NCI-H146 treated with DMSO at 0.1 percent for 48 hours (cell line): ENCODE data around the gene HSD17B8.
A peak's percentile ranks its signal among the peaks of the same experiment; 100 is the strongest.

Experiments used
- DNase-seq: peaks from one replicate; lab custom pipeline; 2025; ENCODE audit not compliant: unreplicated experiment; lab: John Stamatoyannopoulos, UW

The HSD17B8 gene

GRCh38 chr6:33191383-33192104, 12.9 kb upstream of the HSD17B8 start:
- no peak for DNase-seq

GRCh38 chr6:33192105-33192646, 12.3 kb upstream of the HSD17B8 start, which contains the start of gene COL11A2:
TSS of gene COL11A2 (minus strand) at chr6:33192467. CDS start at chr6:33192240, 227 bp downstream.
- DNase-seq, result no peak

GRCh38 chr6:33192671-33193602, 11.5 kb upstream of the HSD17B8 start:
- DNase-seq, result no peak

- no peak for DNase-seq
Measured at GRCh38 chr6:33193619-33194018, 10.8 kb upstream of the HSD17B8 start.

GRCh38 chr6:33194431-33194979, 9.9 kb upstream of the HSD17B8 start:
- DNase-seq, result no peak

DNA sequence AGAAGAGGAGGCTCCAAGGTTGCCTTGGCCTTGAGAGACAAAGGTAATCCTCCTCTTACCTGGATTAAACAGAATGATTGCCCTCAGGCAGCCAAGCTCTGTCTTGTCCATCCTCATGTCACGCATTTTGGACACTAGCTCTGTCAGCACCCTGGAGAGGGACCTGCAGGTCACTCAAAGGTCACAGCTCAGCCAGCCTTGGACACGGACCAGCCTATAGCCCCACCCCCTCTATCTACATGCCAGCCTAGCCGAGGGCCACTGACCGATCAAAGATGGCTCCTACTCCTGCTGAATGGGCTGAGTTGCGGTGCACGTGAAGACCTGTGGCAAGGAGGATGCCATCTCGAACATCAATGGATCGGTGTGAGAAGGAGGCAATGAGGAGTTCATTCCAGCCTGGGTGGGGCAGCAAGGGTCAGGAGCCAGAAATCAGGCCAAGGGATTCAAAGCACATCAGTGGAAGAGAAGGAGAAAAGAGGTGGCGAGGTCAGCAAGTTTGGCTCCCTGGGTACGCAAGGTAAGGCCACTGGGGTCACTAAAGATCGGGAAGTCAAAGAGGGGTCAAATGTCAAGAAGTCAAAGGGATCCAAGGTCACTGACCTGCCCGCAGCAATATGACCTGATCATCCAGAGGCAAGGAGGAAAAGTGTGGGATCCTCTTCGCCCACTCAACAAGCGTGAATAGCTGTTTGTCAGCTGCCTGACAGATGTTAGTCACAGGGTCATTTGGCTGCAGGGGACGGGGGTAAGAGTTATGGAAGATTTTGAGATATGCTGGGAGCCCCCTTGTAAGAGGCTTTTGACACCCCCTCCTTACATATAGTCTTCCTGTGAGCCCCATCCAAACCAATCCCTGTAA, 8.9 kb upstream of the HSD17B8 start:
- DNase-seq, result no peak

DNA sequence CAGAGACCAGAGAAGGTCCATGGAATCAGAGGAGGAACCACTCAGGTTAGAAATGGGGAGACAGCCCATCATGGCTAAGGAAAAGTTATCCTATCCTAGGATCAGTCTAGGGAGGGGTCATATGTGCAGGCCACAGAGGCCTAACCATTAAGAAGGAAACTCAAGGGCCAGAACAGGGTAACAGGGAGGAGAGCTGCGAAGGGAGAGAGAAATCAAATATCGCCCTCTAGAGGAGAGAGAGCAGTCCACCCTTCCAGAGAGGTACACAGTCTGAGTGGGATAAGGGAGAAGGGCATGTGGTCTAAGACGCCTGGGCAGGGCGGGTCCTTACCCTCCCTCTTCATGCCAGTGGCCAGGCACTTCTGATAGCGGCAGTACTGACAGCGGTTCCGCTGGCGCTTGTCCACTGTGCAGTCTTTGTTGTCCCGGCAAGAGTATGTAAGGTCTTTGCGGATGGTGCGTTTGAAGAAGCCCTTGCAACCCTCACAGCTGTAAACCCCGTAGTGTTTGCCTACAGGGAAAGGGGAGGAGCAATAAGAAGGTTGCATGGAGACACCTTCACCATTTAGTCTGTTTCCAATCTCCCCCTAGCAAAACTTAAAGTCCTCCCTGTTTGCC, 6.9 kb upstream of the HSD17B8 start:
- DNase-seq, result peak; percentile 38

DNA sequence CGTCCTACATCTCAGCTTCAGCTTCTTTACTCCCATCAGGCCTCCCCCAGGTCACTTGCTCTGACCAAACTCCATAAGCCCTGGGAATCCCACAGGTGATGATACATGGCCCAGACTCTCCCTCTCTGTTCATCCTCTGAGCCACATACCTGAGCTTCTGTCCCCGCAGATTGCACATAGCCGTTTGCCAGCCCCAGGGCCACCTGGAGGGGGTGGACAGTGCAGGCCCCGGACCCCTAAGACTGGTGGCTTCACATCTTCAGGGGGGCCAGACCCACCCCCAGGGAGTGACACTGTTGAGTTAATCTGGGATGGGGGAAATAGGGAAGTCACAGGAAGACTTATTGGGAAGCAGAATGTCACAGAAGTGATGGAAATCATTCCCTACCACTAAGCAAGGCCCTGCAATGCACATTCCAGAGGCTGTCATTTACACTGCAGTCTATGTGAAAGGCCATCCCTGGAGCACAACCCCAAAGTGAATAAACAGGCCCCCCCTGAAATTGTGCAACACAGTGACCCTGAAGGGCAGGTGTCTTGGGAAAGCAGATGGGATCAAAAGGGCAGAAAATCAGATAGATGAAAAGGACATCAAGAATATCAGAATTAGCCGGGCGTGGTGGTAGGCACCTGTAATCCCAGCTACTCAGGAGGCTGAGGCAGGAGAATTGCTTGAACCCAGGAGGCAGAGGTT, 6.1 kb upstream of the HSD17B8 start:
- DNase-seq, result no peak

DNA sequence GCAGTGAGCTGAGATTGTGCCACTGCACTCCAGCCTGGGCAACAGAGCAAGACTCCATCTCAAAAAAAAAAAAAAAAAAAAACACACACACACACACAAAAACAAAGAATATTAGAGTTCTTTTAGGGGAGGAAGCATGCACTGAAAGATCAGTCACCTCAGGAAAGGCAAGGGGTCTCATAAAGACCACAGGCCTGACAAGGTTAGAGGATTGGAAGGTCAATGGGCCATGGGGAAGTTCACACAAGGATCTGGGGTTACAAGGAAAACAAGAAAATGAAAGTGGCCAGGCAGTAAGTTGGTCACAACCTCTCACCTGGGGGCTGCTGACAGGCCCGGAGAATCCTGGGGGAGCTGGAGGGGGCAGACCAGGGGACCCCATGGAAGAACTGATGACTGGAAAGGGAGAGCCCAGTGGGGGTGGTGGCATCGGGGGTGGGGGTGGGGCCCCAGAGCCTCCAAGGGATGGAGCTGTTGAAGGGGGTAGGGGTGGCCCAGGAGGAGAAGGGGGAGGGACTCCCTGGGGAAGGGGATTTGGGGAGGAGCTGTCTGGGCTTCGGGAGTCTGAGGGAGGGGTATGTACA, 5.5 kb upstream of the HSD17B8 start:
- no peak for DNase-seq

DNA sequence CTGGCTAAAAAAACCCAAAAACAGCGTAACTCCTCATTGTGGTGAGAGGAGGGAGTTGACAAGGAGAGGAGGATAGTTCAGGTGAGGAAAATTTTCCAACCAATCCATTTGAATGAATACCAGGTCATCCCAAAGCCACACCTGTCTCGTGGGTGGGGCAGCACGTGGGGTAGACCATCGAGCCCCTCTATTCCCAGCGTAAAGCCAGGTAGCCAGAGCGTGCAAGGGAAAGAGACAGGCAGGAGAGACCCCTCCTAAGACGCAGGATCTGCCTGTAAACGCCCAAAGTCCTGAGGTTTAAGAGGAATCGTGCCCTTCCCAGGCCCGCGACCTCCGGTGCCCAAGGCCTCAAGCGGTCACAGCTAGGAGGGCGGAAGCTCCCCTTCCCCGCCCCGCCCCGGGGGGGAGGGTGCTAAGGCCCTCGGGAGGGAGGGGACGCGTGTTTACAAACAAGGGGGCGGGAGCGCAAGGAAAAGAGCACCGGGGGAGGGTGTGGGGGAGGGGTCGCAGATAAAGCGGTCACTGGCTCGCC, 4.7 kb upstream of the HSD17B8 start:
- DNase-seq, result peak; percentile 45

DNA sequence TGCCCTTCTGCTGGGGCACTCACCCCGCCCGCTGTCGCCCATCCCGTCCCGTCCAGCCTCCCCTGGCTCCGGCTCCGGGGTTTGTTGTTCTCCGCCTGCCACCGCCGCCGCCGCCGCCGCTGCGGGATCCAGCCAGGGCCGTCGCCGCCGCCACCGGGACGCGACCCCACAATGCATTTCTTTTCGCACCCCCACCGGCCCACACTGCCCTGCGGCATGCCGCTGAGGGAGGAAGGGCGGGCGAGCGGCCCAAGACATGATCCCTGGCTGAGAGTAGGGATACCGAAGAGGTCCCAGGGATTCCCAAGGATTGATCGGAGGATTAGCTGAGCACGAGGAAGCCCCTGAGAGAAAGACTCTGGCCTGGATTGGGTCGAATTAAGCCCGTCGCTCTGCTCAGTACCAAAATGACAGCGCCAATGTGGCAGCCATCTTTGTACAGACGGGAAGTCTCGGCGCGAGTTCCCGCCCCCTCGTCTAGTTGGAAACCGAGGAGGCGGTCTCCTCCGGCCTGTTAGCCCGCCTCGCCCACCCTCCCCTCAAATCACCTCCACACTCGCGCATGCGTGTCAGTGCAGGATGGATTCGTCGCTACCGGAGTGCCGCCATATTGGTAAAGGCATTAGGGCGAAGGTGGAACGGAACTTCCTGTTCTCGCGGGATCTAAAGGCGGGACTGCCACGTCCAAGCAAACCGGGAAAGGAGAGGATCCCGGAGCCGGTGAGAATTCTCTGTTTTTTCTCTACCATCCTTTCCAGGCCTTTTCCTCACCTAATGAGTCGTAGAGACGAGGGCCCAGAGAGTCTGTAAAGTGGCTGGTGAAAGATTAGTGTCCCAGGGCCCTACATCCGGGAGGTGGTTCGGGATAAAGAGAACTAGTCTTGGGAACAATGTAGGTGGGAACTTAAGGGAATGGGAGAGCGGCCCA, 4.0 kb upstream of the HSD17B8 start, which contains the start of the genes RXRB and SLC39A7:
RXRB (minus strand) TSS at position 447 of the 928 bp plus-strand sequence; CDS start at position 258, 189 bp downstream.
SLC39A7 (plus strand) TSS at position 649 of the 928 bp plus-strand sequence. CDS start 379 bp downstream, outside the sequence.
- DNase-seq, result peak; percentile 96

GRCh38 chr6:33201147-33201545, 3.3 kb upstream of the HSD17B8 start:
- DNase-seq, result no peak

DNA sequence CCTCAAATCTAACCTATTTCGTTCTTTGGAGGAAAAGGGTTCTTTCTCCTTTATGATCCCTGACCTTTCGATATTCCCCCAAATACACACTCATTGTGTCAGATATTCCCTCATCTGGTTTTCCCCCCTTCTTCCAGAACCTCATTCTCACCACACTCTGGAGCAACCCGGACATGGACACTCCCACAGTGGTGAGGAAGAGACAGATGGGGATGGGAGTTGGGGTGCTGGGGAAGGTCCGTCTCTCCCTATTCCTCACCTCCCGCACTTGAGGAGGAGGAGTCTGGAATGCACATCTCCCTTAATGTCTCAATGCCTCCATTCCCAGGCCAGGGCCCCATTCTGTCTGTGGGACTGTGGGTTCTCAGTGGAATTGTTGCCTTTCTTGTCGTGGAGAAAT, 2.5 kb upstream of the HSD17B8 start:
- no peak for DNase-seq

DNA sequence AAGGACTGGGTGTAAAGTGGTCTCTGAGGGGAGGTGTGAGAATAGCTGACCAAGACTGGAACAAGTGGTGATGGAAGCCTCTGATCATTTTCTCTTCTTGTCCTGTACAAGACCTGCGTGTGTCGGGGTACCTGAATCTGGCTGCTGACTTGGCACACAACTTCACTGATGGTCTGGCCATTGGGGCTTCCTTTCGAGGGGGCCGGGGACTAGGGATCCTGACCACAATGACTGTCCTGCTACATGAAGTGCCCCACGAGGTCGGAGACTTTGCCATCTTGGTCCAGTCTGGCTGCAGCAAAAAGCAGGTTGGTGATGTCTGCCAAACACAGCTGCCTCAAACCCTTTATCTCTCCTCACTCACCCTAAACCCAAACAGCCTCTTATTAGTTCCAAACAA, 1.7 kb upstream of the HSD17B8 start:
- no peak for DNase-seq

GRCh38 chr6:33203443-33204164, 851 bp upstream of the HSD17B8 start:
- no peak for DNase-seq

GRCh38 chr6:33204165-33204414, 365 bp upstream of the HSD17B8 start:
- DNase-seq, result no peak
